ENCODE data around the gene ZNF280B.
A peak's percentile ranks its signal among the peaks of the same experiment; 100 is the strongest.

The ZNF280B gene

DNA sequence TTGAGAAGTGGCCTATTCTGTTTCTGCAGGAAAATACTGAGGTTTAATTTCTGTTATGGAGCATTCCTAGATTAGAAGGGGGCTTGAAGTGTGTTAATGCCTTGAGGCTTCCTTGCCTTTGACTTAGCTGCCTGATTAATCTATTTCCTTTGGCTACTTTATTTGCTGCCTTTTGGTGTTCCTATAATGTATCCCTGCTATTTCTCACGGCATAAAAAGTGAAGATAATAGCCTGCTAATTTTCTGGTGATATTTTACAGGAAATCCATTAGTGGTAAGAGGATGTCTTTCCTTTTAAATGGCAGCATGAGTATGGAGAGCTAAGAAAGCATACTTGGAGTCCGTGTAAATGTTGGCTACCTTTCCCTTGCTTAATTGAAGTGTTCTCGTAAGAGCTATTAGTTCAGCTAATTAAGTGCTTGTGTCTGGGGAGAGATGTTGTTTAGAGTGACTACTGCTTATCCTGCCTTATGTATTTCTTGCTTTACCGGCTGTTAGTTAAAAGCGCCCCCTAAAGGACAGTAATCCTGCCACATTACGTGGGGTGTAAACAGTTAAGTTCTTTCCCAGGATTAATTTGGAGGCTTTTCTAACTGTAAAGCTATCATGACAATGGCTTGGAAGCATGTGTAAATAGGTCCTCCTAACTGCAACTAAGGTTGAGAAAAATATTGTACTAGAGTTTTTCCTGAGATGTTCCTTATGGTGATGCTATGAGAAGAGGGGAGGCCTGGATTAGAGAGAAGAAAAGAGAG is 45.6 kb downstream of the ZNF280B start:
- no peak for DNase-seq (ENCODE audit: low read depth)
- TF ChIP-seq, protein P1, sequence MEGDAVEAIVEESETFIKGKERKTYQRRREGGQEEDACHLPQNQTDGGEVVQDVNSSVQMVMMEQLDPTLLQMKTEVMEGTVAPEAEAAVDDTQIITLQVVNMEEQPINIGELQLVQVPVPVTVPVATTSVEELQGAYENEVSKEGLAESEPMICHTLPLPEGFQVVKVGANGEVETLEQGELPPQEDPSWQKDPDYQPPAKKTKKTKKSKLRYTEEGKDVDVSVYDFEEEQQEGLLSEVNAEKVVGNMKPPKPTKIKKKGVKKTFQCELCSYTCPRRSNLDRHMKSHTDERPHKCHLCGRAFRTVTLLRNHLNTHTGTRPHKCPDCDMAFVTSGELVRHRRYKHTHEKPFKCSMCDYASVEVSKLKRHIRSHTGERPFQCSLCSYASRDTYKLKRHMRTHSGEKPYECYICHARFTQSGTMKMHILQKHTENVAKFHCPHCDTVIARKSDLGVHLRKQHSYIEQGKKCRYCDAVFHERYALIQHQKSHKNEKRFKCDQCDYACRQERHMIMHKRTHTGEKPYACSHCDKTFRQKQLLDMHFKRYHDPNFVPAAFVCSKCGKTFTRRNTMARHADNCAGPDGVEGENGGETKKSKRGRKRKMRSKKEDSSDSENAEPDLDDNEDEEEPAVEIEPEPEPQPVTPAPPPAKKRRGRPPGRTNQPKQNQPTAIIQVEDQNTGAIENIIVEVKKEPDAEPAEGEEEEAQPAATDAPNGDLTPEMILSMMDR (conservative IDR thresholded peaks at IDR 0.05; ENCODE audit: low read depth, low read length): peak; percentile 45

DNA sequence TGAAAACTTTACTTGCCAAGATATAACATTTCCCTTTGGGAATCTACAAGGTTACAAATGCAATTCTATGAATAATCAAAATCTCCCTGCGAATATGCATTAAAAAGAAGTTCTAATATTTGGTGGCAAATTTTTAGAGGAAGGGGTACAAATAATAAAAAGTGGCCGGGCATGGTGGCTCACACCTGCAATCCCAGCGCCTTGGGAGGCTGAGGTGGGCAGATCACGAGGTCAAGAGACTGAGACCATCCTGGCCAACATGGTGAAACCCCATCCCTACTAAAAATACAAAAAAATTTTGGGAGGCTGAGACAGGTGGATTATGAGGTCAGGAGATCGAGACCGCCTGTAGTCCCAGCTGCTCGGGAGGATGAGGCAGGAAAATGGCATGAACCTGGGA is 47.0 kb downstream of the ZNF280B start:
- TF ChIP-seq, protein P1 (conservative IDR thresholded peaks at IDR 0.05; ENCODE audit: low read depth, low read length): no peak
- no peak for DNase-seq (ENCODE audit: low read depth)
- no peak overlapping the region for H3K4me3 ChIP-seq (ENCODE audit: low read length)

More for the DNA sequence above, 45.6 kb downstream of the ZNF280B start:
- H3K4me3 ChIP-seq (ENCODE audit: low read length): no peak overlapping the region

GRCh38 chr22:22461111-22461510 is 47.4 kb downstream of the ZNF280B start:
- TF ChIP-seq, protein P1 (conservative IDR thresholded peaks at IDR 0.05; ENCODE audit: low read depth, low read length): no peak
- H3K4me3 ChIP-seq (ENCODE audit: low read length): no peak overlapping the region
- DNase-seq (ENCODE audit: low read depth): no peak

DNA sequence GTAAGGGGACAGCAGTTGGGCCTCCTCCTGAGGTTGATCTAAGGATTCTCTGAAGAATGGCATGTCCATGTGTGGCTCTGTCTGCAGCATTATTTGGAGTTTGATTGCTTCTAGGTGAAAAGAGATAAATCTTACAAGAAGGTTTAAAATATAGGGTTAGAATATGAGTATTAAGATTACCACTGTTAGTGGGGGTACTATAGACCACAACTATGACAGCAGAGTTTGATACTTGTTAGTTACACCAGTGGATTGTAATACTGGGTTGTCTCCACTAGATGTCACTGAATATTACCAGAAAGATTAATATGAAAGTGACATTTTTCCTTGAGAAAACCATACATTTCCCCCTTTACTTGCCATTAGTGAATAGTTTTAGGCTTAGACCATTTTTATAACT is 47.9 kb downstream of the ZNF280B start:
- TF ChIP-seq, protein P1 (conservative IDR thresholded peaks at IDR 0.05; ENCODE audit: low read depth, low read length): peak; percentile 38
- DNase-seq (ENCODE audit: low read depth): no peak
- H3K4me3 ChIP-seq (ENCODE audit: low read length): no peak overlapping the region

DNA sequence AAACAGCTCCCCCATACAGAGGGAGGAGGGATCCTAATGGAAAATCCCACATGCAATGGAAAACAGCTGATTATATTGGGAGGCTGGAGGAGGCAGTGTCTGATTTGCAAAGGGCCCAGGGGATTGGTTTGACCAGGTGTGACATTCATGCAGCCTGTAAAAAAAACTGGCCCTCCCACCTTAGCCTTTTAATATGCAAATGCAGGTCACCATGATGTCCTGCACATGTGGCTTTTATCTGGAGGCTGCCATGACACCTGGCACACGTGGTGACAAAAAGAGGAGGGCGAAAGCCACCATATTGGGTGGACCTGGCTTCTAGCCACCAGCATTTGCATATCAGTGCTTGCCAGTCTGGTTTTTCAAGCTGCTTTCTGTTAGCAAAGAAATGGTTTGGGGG is 48.5 kb downstream of the ZNF280B start:
- H3K4me3 ChIP-seq (ENCODE audit: low read length): no peak overlapping the region
- no peak for DNase-seq (ENCODE audit: low read depth)
- TF ChIP-seq, protein P1 (conservative IDR thresholded peaks at IDR 0.05; ENCODE audit: low read depth, low read length): no peak

GRCh38 chr22:22458896-22459588 is 49.5 kb downstream of the ZNF280B start:
- no peak for DNase-seq (ENCODE audit: low read depth)
- H3K4me3 ChIP-seq (ENCODE audit: low read length): no peak overlapping the region
- TF ChIP-seq, protein P1 (conservative IDR thresholded peaks at IDR 0.05; ENCODE audit: low read depth, low read length): no peak

DNA sequence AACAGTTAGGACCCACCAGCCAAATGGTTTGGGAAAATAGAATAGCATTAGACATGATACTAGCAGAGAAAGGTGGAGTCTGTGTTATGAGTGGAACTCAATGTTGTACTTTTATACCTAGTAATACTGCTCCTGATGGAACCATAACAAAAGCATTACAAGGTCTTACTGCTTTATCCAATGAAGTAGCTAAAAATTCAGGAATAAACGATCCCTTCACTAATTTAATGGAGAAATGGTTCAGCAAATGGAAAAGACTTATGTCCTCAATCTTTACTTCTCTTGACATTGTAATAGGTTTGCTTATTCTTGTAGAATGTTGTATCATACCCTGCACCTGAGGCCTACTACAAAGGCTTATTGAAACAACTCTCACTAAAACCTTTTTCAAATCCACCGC is 50.2 kb downstream of the ZNF280B start:
- DNase-seq (ENCODE audit: low read depth): no peak
- H3K4me3 ChIP-seq (ENCODE audit: low read length): no peak overlapping the region
- TF ChIP-seq, protein P1 (conservative IDR thresholded peaks at IDR 0.05; ENCODE audit: low read depth, low read length): no peak
